Activated CD4-positive, CD25-positive, alpha-beta regulatory T cell treated with anti-CD3 and anti-CD28 coated beads, Interleukin-2, amount 50 U/mL, for 16 hours (primary cell): Measurements from ENCODE around the gene SCN4A.
"Not testable (repeated sequence)": the region's sequence is repeated elsewhere in the genome, so short reads cannot be mapped to it uniquely, and the experiment has no call there.

Experiments
- DNase-seq: peaks from one replicate; pipeline ENCODE4 v3.0.0-alpha.2; 2020; ENCODE audit warnings: low read depth, low spot score

SCN4A gene

GRCh38 chr17:63916566-63917185, 56.0 kb downstream of the SCN4A start:
- no peak for DNase-seq

- not testable (repeated sequence) for DNase-seq
Observed at GRCh38 chr17:63915753-63916152, 57.0 kb downstream of the SCN4A start.

- DNase-seq: no peak
Observed at GRCh38 chr17:63914471-63914870, 58.2 kb downstream of the SCN4A start.

- DNase-seq: peak; percentile 40
Observed at GRCh38 chr17:63911657-63912100, 61.0 kb downstream of the SCN4A start.

GRCh38 chr17:63911041-63911635, 61.6 kb downstream of the SCN4A start, which contains the start of gene CSHL1:
Gene CSHL1 (minus strand): TSS chr17:63911258. CDS start chr17:63911196, 62 bp downstream.
- no peak for DNase-seq

GRCh38 chr17:63910096-63910495, 62.6 kb downstream of the SCN4A start:
- no peak for DNase-seq

- not testable (repeated sequence) for DNase-seq
Observed at GRCh38 chr17:63909586-63909985, 63.1 kb downstream of the SCN4A start.

- not testable (repeated sequence) for DNase-seq
Observed at GRCh38 chr17:63907161-63907778, 65.4 kb downstream of the SCN4A start.

- DNase-seq: not testable (repeated sequence)
Observed at GRCh38 chr17:63904796-63905195, 67.9 kb downstream of the SCN4A start.

- DNase-seq: not testable (repeated sequence)
Observed at GRCh38 chr17:63903787-63904201, 68.9 kb downstream of the SCN4A start.

- DNase-seq: not testable (repeated sequence)
Observed at GRCh38 chr17:63901971-63902370, 70.7 kb downstream of the SCN4A start.

- not testable (repeated sequence) for DNase-seq
Observed at GRCh38 chr17:63898899-63899798, 73.6 kb downstream of the SCN4A start.

- not testable (repeated sequence) for DNase-seq
Observed at GRCh38 chr17:63896524-63897354, 76.0 kb downstream of the SCN4A start, which contains the start of gene CSH1. Gene CSH1 (minus strand): TSS chr17:63896574. CDS start chr17:63896511, 63 bp downstream.

GRCh38 chr17:63894821-63895220, 77.9 kb downstream of the SCN4A start:
- not testable (repeated sequence) for DNase-seq

GRCh38 chr17:63894021-63894420, 78.7 kb downstream of the SCN4A start:
- DNase-seq: not testable (repeated sequence)

GRCh38 chr17:63892316-63893037, 80.2 kb downstream of the SCN4A start:
- DNase-seq: not testable (repeated sequence)

GRCh38 chr17:63889026-63889848, 83.5 kb downstream of the SCN4A start:
- not testable (repeated sequence) for DNase-seq
